GM18499 (cell line): ENCODE results near the gene RNASE1.
"Not testable (repeated sequence)": the region's sequence is repeated elsewhere in the genome, so short reads cannot be mapped to it uniquely, and the experiment has no call there.

Experiments
- ATAC-seq: cut with Tn5 transposase; IDR thresholded peaks from one replicate; pipeline ENCODE4 v1.9.1; 2021; ENCODE audit warnings: moderate number of reproducible peaks; ENCODE audit not compliant: insufficient read depth, unreplicated experiment

The RNASE1 gene

DNA sequence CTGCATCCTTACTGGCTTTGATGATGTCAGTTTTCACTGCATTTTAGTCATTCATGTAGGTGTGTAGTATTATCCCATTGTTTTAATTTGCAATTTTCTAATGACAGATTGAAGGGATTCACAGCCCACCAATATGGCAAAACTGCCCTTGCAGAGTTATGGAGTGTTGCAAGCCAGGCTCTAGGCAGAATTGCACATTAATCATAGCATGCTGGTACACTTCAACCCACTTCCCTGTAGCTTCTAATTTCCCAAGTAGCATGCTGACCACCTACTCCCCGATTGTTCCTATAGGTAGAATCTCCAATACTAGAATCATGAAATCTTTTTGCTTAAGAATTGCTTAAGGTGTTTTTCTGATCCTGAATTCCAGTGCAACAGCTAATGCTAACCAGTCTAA is 26.7 kb downstream of the RNASE1 start:
- ATAC-seq = no peak

DNA sequence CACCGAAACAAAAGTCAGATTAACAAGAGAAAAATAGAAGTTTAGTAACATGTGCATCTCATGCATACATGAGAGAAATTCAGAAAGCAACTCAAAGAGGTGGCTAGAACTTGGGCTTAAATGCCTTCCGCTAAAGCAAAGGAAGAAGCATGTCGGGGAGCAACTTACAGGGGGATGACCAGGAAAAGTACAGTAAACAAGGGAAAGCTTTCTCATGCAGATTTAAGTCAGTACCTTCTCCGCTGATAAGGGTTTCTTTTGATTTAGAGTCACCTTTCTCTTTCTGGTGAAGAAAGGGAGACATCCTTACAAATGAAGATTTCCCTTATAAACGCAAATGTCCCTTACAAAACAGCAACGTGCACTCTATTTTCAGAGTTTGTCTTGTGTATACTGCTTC is 27.6 kb downstream of the RNASE1 start:
- no peak for ATAC-seq

DNA sequence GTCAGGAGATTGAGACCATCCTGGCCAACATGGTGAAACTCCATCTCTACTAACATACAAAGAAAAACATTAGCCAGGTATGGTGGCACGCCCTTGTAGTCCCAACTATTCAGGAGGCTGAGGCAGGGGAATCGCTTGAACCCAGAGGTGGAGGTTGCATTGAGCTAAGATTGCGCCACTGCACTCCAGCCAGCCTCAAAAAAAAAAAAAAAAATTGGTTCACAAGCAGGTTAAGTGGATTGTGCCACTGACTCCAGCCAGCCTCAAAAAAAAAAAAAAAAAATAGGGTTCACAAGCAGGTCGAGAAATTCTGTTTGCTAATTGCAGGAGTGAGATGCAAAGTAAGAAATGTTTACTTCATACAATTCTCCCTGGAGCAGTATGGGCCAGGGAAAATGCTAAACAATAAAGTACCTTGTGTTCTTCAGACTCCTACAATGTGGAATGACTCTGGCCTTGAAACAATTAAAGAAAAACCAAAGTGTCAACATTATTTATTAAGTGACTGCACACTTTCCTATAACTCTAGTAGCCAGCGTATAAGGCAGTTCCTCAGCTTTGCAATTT is 28.3 kb downstream of the RNASE1 start:
- ATAC-seq = no peak

DNA sequence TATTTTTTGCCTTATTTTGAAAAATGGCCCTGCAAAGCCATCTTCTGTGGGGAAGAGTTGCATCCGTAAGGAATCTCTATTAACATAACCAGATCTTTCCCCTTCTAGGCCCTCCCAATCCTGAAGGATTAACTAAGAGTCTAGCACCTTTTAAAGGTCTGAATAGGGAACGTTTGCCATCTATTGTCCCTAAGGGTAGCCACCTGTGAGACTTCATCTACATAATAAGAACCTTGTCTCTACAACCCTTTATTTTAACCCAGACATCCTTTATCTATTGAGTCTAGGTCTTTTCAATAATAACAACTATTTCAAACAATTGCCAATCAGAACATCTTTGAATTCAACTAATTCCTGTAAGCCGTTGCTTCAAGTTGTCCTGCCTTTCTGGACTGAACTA is 30.0 kb downstream of the RNASE1 start:
- no peak for ATAC-seq

DNA sequence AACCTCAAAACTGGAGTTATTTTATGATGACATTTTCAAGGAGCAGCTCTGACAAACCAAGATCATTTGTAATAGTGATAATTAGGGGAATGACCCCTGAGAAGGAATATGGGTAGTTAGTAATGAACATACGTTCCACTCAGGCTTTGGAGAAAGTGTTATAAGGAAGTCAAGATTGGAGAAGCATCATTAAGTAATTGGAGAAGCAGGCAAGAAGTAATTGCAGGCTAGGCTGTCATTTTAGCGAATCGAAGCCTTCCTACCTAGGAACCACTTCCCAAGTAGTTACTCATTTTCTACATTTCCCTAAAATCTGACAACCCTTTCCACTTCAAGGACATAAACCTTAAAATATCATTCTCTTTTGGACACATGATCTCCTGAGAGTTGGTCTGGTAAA is 33.2 kb downstream of the RNASE1 start:
- ATAC-seq = no peak

DNA sequence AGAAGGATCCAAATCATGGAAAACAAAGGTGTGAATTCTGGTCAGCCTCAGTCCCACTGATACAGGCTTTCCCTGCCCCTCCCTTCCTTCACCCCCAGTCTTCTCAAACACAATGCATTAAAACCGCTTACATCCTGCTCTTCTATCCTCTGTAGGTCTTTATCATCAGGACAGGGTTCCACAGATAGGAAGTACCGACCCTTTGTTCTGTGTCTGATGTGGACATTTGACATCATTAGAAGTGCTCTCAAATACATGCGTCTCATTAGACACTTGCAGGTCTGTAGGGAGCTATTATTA is 34.1 kb downstream of the RNASE1 start:
- ATAC-seq = no peak

DNA sequence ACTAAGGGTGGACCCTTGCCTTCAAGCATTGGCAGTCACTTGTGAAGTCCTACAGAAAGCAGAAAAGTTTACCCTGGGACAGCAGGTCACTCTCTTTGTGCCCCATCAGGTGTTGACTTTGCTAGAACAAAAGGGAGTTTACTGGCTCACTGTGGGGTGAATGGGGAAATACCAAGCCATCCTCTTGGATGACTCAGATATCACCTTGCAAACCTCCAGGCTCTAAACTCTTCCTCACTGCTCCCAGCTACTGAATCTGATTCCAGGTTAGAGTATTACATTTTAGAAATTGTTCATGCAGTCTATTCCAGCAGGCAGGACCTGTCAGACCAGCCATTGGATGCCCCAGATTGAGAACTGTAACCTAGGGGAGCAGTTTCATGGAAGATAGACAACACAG is 41.7 kb downstream of the RNASE1 start:
- ATAC-seq = no peak

DNA sequence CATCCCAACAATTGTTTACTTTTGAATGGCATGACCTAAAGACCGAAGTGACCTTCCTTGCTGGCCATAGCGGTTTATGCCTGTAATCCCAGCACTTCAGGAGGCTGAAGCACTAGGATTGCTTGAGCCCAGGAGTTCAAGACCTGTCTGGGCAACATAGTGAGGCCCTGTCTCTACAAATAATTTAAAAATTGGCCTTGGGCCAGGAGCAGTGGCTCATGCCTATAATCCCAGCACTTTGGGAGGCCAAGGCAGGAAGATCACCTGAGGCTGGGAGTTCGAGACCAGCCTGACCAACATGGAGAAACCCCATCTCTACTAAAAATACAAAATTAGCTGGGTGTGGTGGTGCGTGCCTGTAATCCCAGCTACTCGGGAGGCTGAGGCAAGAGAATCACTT is 43.2 kb downstream of the RNASE1 start:
- not testable (repeated sequence) for ATAC-seq

DNA sequence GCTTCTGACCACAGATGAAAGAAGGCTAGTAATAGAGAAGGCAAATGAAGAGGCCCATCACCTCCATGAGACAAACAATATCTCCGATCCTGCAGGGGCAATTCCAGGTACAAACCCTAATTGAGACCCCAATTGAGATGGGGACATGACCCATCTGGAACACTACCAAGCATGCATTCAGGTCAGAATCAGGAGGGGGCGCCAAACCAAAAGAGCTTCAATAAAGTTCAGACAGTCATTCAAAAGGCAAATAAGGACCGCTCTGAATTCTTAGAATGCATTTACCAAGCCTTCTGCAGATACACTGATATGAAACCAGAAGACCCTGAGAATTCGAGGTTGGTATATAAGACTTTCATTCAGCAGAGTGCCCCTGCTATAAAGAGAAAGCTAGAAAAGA is 44.7 kb downstream of the RNASE1 start:
- ATAC-seq = no peak

DNA sequence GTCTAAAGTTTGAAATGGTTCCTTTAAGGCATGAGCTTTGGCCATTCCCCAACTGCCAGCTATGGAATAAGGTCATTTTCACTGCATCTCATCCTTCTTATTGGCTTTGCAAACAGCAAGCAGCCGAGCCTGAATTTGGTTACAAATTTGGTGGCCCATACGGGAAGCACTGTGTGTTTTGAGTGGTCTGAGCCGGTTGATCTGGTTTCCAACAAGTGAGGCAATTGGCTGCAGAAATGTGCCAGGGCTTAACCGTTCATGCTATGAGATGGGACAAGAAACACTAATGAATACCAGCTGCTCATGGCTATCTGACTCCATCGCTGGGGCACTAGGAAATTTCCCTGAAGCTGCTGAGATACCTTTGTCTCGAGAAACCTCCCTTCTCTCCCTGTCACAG is 47.6 kb downstream of the RNASE1 start:
- ATAC-seq = no peak

DNA sequence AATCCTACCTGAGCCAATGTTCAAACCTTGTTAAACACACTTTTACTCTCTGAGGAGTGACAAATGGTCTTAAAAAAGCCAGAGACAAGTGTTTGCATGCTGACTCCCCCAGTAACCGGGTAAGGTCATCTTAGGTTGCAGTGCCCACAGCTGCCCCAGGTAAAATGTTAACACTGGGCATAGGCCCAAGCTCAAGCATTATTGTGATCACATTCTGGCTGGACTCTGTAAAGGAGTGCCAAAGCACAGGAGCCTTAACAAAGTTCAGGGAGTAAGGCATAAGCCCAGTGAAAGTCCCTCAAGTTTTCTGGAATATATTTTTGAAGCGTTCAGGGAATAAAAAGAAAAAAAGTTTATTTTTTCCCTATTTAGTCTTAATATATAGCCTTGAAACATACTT is 48.3 kb downstream of the RNASE1 start:
- ATAC-seq = no peak

DNA sequence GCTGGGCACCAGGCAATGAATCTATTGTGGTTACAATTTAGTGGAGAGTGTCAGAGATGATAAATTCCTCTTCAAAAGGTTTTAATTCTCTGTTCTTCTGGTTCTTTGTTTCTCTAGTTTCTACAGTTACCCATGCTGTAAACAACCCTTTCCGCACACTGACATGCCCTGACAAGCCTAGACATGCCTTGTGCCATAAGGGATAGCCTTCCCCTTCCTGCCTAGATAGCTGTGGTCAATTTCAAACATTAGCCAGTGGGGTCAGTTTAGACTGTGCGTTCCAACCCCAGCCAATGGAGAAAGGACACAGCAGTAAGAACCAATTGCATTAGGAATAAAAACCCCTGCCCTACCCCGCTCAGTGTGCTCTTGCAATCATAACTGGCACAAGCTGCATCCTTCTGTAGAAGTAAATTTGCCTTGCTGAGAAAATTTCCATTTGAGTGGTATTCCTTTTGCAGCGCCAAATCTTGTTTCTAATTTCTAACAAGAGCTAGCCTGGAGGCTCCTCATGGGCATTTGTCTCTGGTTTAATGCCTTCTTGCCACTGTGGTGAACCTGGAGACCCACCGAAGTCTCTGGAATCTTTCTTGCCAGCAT is 50.6 kb downstream of the RNASE1 start:
- no peak for ATAC-seq
